Suprapubic skin (tissue), 4 donors: ENCODE results near the gene ARHGAP5. TPM values are rescaled to one million over a fixed set of nuclear protein-coding genes. Genes with fewer than 3 reads are reported as not detected.

Experiments used
- DNase-seq, 2 donors: peaks; one replicate each; pipeline ENCODE4 v3.0.0-alpha.2; 2019; ENCODE audit warnings: low spot score in 2 of 2
- H3K27ac ChIP-seq: fragments of 200-600 bp; sonication (generic); one replicate; pipeline ENCODE4 v1.5.1; 2019
- H3K27me3 ChIP-seq: fragments of 200-600 bp; sonication (generic); one replicate; pipeline ENCODE4 v1.5.1; 2019
- H3K36me3 ChIP-seq: fragments of 200-600 bp; sonication (generic); one replicate; pipeline ENCODE4 v1.5.1; 2019
- H3K4me1 ChIP-seq: fragments of 200-600 bp; sonication (generic); one replicate; pipeline ENCODE4 v1.5.1; 2019
- H3K4me3 ChIP-seq: fragments of 200-600 bp; sonication (generic); one replicate; pipeline ENCODE4 v1.5.1; 2019; ENCODE audit warnings: mild to moderate bottlenecking
- H3K9me3 ChIP-seq: fragments of 200-600 bp; sonication (generic); one replicate; pipeline ENCODE4 v1.5.1; 2019
- EP300 ChIP-seq: sonication (generic); formaldehyde crosslinking; IDR thresholded peaks from one replicate; pipeline ENCODE4 v1.6.1; 2017; ENCODE audit warnings: antibody characterized with exemption
- POLR2A ChIP-seq, 2 donors: fragments of 450-650 bp; IDR thresholded peaks; one replicate each; pipeline ENCODE4 v1.6.1; 2017; ENCODE audit warnings: antibody characterized with exemption in 2 of 2, mild to moderate bottlenecking in 2 of 2, moderate library complexity in 2 of 2
- POLR2AphosphoS5 ChIP-seq, 3 donors: sonication (generic); formaldehyde crosslinking; IDR thresholded peaks; one replicate each; pipeline ENCODE4 v1.6.1; 2017; ENCODE audit warnings: antibody characterized with exemption in 3 of 3
- WGBS: methylation state at CpG from one replicate; pipeline ENCODE4 v1.1.5; 2018; 5-methylcytosine and 5-hydroxymethylcytosine counted together
- total RNA-seq, 4 donors: library from RNA; depleted of rRNA; stranded (reverse); fragments of >200 nt; gene quantifications; one replicate each; pipeline ENCODE4 v1.1.0, GENCODE V29; 2016
- TF ChIP-seq, protein P1 (sequence below), 2 donors: fragments of 200-600 bp in 1 of 2; fragments of 450-650 bp in 1 of 2; sonication (generic) in 1 of 2; IDR thresholded peaks; one replicate each; pipeline ENCODE4 v1.5.1; 2016 to 2019; ENCODE audit warnings: antibody characterized with exemption in 2 of 2, mild to moderate bottlenecking in 1 of 2, moderate library complexity in 1 of 2

ARHGAP5 gene
- total RNA-seq, 4 donors from 2014 or later = 92.5 to 125 (median 109) TPM

DNA sequence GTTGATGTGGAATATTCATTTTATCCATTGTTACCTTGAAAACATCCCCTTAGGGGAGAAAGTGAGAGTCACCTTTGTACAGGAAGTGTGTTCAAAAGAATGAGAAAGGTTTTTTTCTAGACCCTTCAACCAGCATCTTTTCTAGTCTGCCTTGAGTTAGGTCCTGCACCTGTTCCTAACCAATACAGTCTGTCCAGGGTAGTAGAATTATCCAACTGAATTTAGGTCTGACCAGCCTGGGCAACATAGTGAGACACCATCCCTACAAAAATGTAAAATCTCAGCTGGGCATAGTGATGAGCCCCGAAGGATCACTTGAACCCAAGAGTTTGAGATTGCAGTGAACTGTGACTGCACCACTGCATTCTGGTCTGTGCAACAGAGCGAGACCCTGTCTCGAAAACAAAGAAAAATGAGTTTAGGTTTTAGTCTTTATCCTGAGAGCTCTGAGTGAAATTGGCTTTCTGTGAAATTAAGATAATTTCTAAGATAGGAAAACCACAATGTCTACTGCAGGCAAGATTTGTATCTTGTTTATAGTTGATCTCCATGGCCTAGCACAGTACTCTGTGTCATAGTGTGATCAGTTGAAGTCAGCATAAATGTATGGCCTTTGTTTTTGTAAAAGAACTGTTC is 25.2 kb downstream of the ARHGAP5 start:
- H3K27me3 ChIP-seq = no peaks in the 10 kb centered on the region
- H3K27ac ChIP-seq = no peak overlapping the region
- 83% methylated on average over 3 of the region's 3 CpGs for WGBS
- H3K36me3 ChIP-seq = peaks cover 6% of the 10 kb centered on the region
- H3K4me3 ChIP-seq = no peak overlapping the region
- H3K9me3 ChIP-seq = no peaks in the 10 kb centered on the region
- H3K4me1 ChIP-seq = peaks cover 16% of the 10 kb centered on the region
- TF ChIP-seq EP300 (no peak), POLR2A (IDR thresholded peaks at IDR 0.05) (no peak), POLR2AphosphoS5 (IDR thresholded peaks at IDR 0.05) (no peak)
- TF ChIP-seq, protein P1, sequence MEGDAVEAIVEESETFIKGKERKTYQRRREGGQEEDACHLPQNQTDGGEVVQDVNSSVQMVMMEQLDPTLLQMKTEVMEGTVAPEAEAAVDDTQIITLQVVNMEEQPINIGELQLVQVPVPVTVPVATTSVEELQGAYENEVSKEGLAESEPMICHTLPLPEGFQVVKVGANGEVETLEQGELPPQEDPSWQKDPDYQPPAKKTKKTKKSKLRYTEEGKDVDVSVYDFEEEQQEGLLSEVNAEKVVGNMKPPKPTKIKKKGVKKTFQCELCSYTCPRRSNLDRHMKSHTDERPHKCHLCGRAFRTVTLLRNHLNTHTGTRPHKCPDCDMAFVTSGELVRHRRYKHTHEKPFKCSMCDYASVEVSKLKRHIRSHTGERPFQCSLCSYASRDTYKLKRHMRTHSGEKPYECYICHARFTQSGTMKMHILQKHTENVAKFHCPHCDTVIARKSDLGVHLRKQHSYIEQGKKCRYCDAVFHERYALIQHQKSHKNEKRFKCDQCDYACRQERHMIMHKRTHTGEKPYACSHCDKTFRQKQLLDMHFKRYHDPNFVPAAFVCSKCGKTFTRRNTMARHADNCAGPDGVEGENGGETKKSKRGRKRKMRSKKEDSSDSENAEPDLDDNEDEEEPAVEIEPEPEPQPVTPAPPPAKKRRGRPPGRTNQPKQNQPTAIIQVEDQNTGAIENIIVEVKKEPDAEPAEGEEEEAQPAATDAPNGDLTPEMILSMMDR (IDR thresholded peaks at IDR 0.05) = no peak
- no peak for DNase-seq

DNA sequence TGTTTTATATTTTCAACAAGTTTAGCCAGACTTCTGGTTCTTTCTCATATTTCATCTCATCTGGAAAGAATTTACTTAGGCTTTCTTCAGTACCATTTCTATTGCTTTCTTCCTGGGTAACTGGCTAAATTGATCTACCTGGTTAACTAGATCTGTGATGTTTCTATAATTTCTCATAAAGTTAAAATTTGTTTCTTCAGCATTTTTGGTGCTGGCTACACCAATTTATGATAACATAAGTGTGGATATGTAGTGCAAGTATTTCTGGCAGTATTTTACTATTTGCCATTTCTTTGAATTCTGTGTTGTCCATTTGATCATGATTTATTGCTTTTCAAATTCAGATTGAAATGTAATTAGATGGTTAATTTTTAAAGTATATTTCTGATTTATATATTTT is 25.9 kb downstream of the ARHGAP5 start:
- no peaks in the 10 kb centered on the region for H3K9me3 ChIP-seq
- no peak overlapping the region for H3K4me3 ChIP-seq
- no peak for DNase-seq
- H3K27me3 ChIP-seq = no peaks in the 10 kb centered on the region
- H3K4me1 ChIP-seq = peaks cover 16% of the 10 kb centered on the region
- no peak overlapping the region for H3K27ac ChIP-seq
- TF ChIP-seq, protein P1 (IDR thresholded peaks at IDR 0.05) = no peak
- TF ChIP-seq POLR2A (IDR thresholded peaks at IDR 0.05) = no peak
- peaks cover 6% of the 10 kb centered on the region for H3K36me3 ChIP-seq

DNA sequence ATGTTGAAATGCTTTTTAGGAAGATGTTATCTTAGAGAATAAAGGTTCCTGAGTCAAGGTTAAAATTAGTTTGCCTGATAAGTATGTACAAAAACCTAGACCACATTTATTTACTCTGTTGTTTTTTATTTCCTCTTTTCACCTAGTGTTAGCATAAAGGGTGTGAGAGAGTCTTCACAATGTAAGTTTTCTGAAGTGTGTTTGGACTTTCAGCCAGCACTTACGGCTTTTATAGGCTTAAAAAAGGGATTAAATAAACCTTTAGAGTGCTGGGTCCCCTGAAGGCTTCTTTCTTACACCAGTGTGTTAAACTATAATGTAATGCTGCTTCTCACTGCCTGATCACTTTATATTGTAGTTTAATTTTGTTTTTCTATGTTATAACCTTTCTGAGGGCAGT is 27.2 kb downstream of the ARHGAP5 start:
- TF ChIP-seq EP300 (no peak), POLR2A (IDR thresholded peaks at IDR 0.05) (no peak)
- Histone ChIP-seq H3K4me1 (peaks cover 16% of the 10 kb centered on the region), H3K27ac (no peak overlapping the region), H3K9me3 (no peaks in the 10 kb centered on the region), H3K27me3 (no peaks in the 10 kb centered on the region), H3K36me3 (peaks cover 6% of the 10 kb centered on the region), H3K4me3 (no peak overlapping the region)
- DNase-seq = no peak
- WGBS = 83% methylated on average over 1 of the region's 1 CpG

DNA sequence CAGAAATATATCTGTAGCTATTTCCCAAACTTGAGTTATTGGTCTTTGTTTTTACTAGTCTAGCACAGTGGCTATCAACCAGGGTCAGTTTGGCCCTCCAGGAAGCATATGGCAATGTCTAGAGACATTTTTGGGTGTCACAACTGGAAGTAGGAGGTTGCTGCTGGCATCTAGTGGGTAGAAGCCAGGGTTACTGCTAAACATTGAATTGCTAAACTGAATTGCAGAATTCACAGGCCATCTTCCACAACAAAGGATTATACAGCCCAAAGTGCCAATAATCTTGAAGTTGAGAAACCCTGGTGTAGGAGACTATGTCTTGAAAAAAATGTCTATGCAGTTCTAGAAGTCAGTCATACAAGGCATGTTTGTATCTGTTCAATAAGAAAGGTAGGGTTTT is 27.7 kb downstream of the ARHGAP5 start:
- DNase-seq = no peak
- Histone ChIP-seq H3K27ac (no peak overlapping the region), H3K9me3 (no peaks in the 10 kb centered on the region), H3K4me1 (peaks cover 18% of the 10 kb centered on the region), H3K36me3 (peaks cover 6% of the 10 kb centered on the region), H3K4me3 (no peak overlapping the region), H3K27me3 (no peaks in the 10 kb centered on the region)
- no peak for TF ChIP-seq POLR2A (IDR thresholded peaks at IDR 0.05)
- no peak for TF ChIP-seq EP300
- TF ChIP-seq, protein P1 (IDR thresholded peaks at IDR 0.05) = no peak
- TF ChIP-seq POLR2AphosphoS5 (IDR thresholded peaks at IDR 0.05) = no peak

DNA sequence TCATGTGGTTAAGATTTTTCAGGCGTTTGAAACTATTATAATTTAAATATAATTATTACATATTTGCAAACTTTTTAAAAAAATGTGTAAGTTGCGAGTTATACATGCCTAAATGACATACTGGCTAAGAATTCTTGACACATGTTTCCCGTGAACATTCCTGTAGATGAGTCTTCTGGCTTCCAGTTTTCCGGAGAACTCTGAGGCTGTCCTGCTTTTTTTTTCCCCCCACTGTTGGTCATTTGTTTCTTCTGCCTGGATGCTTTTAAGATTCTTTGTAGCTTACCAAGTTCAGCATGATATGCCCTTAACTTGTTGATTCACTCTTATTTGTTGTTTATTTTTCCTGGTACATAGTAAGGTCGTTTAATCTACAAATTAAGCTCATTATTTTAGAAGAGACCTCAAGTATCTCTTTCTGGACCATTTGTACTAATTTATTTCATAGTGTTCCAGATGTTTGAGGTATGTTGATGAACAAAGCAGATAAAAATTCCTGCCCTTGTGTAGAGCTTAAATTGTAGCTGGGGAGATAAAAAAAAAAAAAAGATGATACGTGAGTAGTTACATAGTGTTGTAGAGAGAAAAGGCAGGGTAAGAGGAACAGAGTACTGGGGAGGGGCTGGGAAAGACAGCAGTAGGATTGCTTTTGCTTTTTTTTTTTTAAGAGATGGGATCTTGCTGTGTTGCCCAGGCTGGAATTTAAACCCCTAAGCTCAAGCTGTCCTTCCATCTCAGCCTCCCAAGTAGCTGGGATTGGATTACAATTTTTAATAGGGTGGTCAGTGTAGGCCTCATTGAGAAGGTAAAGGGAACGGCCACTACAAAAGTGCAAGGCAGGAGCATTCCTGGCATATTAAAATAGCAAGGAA is 32.8 kb downstream of the ARHGAP5 start:
- H3K36me3 ChIP-seq = peaks cover 6% of the 10 kb centered on the region
- no peak for DNase-seq
- peaks cover 5% of the 10 kb centered on the region for H3K4me1 ChIP-seq
- no peak overlapping the region for H3K4me3 ChIP-seq
- no peaks in the 10 kb centered on the region for H3K9me3 ChIP-seq
- H3K27ac ChIP-seq = no peak overlapping the region
- 81% methylated on average over 7 of the region's 7 CpGs for WGBS
- TF ChIP-seq POLR2A (IDR thresholded peaks at IDR 0.05) (no peak), POLR2AphosphoS5 (IDR thresholded peaks at IDR 0.05) (no peak), EP300 (no peak)
- TF ChIP-seq, protein P1 (IDR thresholded peaks at IDR 0.05) = no peak
- H3K27me3 ChIP-seq = no peaks in the 10 kb centered on the region
